Loucy (cell line): ENCODE results near the gene KMT2E.

Source experiments
- CTCF ChIP-seq: fragments of 200-600 bp; sonication (generic); conservative IDR thresholded peaks from 2 replicates; pipeline ENCODE4 v1.5.1; 2014; ENCODE audit warnings: mild to moderate bottlenecking, antibody characterized with exemption, low read length
- EZH2phosphoT487 ChIP-seq: fragments of 200-600 bp; IDR thresholded peaks from 2 replicates; pipeline ENCODE4 v1.6.1; 2018; ENCODE audit warnings: antibody characterized with exemption, mild to moderate bottlenecking, moderate library complexity, borderline replicate concordance

GRCh38 chr7:105055084-105055483, 41.1 kb downstream of the KMT2E start:
- TF ChIP-seq CTCF (no peak), EZH2phosphoT487 (no peak)
